GM12865 (cell line): ENCODE results near the gene RASSF9.

Experiments
- DNase-seq: peaks from one replicate; pipeline ENCODE4 v3.0.0; 2010; ENCODE audit warnings: low read depth
- H3K4me3 ChIP-seq: 2 replicates; pipeline ENCODE4 v1.5.1; 2011; ENCODE audit warnings: mild to moderate bottlenecking, low read depth, low read length, control low read depth
- CTCF ChIP-seq: IDR thresholded peaks from 2 replicates; pipeline ENCODE4 v1.5.1; 2011; ENCODE audit warnings: low read length, control low read depth, low read depth, inconsistent platforms; ENCODE audit not compliant: insufficient read depth; ENCODE audit errors: missing control alignments

Gene RASSF9

GRCh38 chr12:85759623-85760022 is 76.6 kb downstream of the RASSF9 start:
- TF ChIP-seq CTCF, result no peak
- H3K4me3 ChIP-seq, result no peak overlapping the region
- DNase-seq, result no peak

- H3K4me3 ChIP-seq, result no peak overlapping the region
- no peak for TF ChIP-seq CTCF
- DNase-seq, result no peak
Observed at GRCh38 chr12:85759091-85759490, 77.1 kb downstream of the RASSF9 start.

GRCh38 chr12:85755760-85756159 is 80.4 kb downstream of the RASSF9 start:
- no peak for DNase-seq
- no peak overlapping the region for H3K4me3 ChIP-seq

More at GRCh38 chr12:85755760-85756159, 80.4 kb downstream of the RASSF9 start:
- no peak for TF ChIP-seq CTCF
